ENCODE results near the gene IMPG2. TPM values are rescaled to one million over a fixed set of nuclear protein-coding genes. Genes with fewer than 3 reads are reported as not detected.

Gene IMPG2
- total and polyA plus RNA-seq, 4 donors = 0.04 to 0.54 (median 0.10) TPM

DNA sequence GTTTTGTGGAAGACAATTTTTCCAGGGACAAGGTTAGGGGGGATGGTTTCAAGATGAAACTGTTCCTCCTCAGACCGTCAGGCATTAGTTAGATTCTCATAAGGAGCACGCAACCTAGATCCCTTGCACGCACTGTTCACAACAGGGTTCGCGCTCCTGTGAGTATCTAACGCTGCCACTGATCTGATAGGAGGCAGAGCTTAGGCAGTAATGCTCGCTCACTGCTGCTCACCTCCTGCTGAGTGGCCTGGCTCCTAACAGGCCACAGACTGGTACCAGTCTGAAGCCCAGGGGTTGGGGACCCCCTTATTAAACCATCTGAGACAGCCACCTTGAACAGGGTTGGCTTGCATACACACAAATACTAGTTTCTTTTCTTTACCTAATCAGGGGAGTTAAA is 13.5 kb upstream of the IMPG2 start:
- DNase-seq (no peak), ATAC-seq (ENCODE audit: insufficient read depth, low FRiP score) (no peak)
- H3K4me1 ChIP-seq (ENCODE audit: control insufficient read depth in 5 of 5, insufficient read depth in 5 of 5, low read length in 5 of 5) = peaks cover 0 to 3% (median 0%) of the 10 kb centered on the region in 5 donors
- H3K27me3 ChIP-seq (ENCODE audit: control insufficient read depth in 3 of 3, insufficient read depth in 3 of 3, low read length in 2 of 3) = no peaks in the 10 kb centered on the region
- TF ChIP-seq, protein P1, sequence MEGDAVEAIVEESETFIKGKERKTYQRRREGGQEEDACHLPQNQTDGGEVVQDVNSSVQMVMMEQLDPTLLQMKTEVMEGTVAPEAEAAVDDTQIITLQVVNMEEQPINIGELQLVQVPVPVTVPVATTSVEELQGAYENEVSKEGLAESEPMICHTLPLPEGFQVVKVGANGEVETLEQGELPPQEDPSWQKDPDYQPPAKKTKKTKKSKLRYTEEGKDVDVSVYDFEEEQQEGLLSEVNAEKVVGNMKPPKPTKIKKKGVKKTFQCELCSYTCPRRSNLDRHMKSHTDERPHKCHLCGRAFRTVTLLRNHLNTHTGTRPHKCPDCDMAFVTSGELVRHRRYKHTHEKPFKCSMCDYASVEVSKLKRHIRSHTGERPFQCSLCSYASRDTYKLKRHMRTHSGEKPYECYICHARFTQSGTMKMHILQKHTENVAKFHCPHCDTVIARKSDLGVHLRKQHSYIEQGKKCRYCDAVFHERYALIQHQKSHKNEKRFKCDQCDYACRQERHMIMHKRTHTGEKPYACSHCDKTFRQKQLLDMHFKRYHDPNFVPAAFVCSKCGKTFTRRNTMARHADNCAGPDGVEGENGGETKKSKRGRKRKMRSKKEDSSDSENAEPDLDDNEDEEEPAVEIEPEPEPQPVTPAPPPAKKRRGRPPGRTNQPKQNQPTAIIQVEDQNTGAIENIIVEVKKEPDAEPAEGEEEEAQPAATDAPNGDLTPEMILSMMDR (IDR thresholded peaks at IDR 0.05; ENCODE audit: control extremely low read depth, extremely low read depth) = no peak
- no peaks in the 10 kb centered on the region for H3K9me3 ChIP-seq (ENCODE audit: control insufficient read depth in 4 of 4, insufficient read depth in 3 of 4, low read length in 3 of 4)
- no peak overlapping the region for H3K4me3 ChIP-seq
- H3K27ac ChIP-seq (ENCODE audit: low read depth in 1 of 2, low read length in 1 of 2) = no peak overlapping the region
- 82 to 87% methylated on average over 7 of the region's 7 CpGs for WGBS, 2 donors
- peaks cover 4 to 12% (median 7%) of the 10 kb centered on the region in 4 donors for H3K36me3 ChIP-seq (ENCODE audit: control insufficient read depth in 4 of 4, insufficient read depth in 4 of 4, low read length in 4 of 4)
- no peak overlapping the region for H3K9ac ChIP-seq (ENCODE audit: insufficient read depth in 1 of 2, low read length in 2 of 2)

GRCh38 chr3:101329016-101329673 is 8.8 kb upstream of the IMPG2 start:
- H3K4me1 ChIP-seq (ENCODE audit: control insufficient read depth in 5 of 5, insufficient read depth in 5 of 5, low read length in 5 of 5) = peaks cover 0 to 3% (median 0%) of the 10 kb centered on the region in 5 donors
- H3K27me3 ChIP-seq (ENCODE audit: control insufficient read depth in 3 of 3, insufficient read depth in 3 of 3, low read length in 2 of 3) = no peaks in the 10 kb centered on the region
- peaks cover 3 to 14% (median 10%) of the 10 kb centered on the region in 4 donors for H3K36me3 ChIP-seq (ENCODE audit: control insufficient read depth in 4 of 4, insufficient read depth in 4 of 4, low read length in 4 of 4)
- H3K27ac ChIP-seq (ENCODE audit: low read depth in 1 of 2, low read length in 1 of 2) = no peak overlapping the region
- no peaks in the 10 kb centered on the region for H3K9me3 ChIP-seq (ENCODE audit: control insufficient read depth in 4 of 4, insufficient read depth in 3 of 4, low read length in 3 of 4)
- TF ChIP-seq, protein P1 (IDR thresholded peaks at IDR 0.05; ENCODE audit: control extremely low read depth, extremely low read depth) = no peak
- no peak overlapping the region for H3K4me3 ChIP-seq
- H3K9ac ChIP-seq (ENCODE audit: insufficient read depth in 1 of 2, low read length in 2 of 2) = no peak overlapping the region
- ATAC-seq (ENCODE audit: insufficient read depth, low FRiP score) = no peak
- WGBS, 2 donors = 96% methylated on average over 7 of the region's 7 CpGs
- DNase-seq = no peak

GRCh38 chr3:101325393-101326134 is 5.2 kb upstream of the IMPG2 start:
- TF ChIP-seq, protein P1 (IDR thresholded peaks at IDR 0.05; ENCODE audit: control extremely low read depth, extremely low read depth) = no peak
- WGBS, 2 donors = 91 to 94% methylated on average over 5 of the region's 5 CpGs
- peaks cover 1 to 14% (median 10%) of the 10 kb centered on the region in 4 donors for H3K36me3 ChIP-seq (ENCODE audit: control insufficient read depth in 4 of 4, insufficient read depth in 4 of 4, low read length in 4 of 4)
- H3K9ac ChIP-seq (ENCODE audit: insufficient read depth in 1 of 2, low read length in 2 of 2) = no peak overlapping the region
- H3K27ac ChIP-seq (ENCODE audit: low read depth in 1 of 2, low read length in 1 of 2) = no peak overlapping the region
- DNase-seq = no peak
- peaks cover 0 to 3% (median 0%) of the 10 kb centered on the region in 5 donors for H3K4me1 ChIP-seq (ENCODE audit: control insufficient read depth in 5 of 5, insufficient read depth in 5 of 5, low read length in 5 of 5)
- ATAC-seq (ENCODE audit: insufficient read depth, low FRiP score) = no peak
- no peaks in the 10 kb centered on the region for H3K27me3 ChIP-seq (ENCODE audit: control insufficient read depth in 3 of 3, insufficient read depth in 3 of 3, low read length in 2 of 3)
- H3K9me3 ChIP-seq (ENCODE audit: control insufficient read depth in 4 of 4, insufficient read depth in 3 of 4, low read length in 3 of 4) = no peaks in the 10 kb centered on the region
- H3K4me3 ChIP-seq = no peak overlapping the region

Data from lung (tissue), 12 donors.